ENCODE measurements around the gene PCDHA11. TPM values are rescaled to one million over a fixed set of nuclear protein-coding genes. Genes with fewer than 3 reads are reported as not detected.
"Not testable (repeated sequence)": the region's sequence is repeated elsewhere in the genome, so short reads cannot be mapped to it uniquely, and the experiment has no call there.

The PCDHA11 gene
- under 1 TPM in 3 of 4 donors, not detected in 1; 0.17 to 0.94 (median 0.34) TPM for total RNA-seq

- DNase-seq (ENCODE audit: low spot score in 2 of 2): no peak
- intact Hi-C loops (cut with DNase I; ENCODE audit: low total_unique reads): no loop called here
- H3K4me3 ChIP-seq (ENCODE audit: low read depth, poor library complexity, severe bottlenecking): no peak within 1 kb of the TSS
Observed at GRCh38 chr5:140868721-140869554, at the start of gene PCDHA11. Gene PCDHA11 (plus strand): TSS chr5:140868957. CDS start chr5:140869104, 147 bp downstream.

GRCh38 chr5:140821375-140822280 is 47.1 kb upstream of the PCDHA11 start, which contains the start of gene PCDHA5:
Gene PCDHA5 (plus strand): TSS chr5:140821613.
- DNase-seq (ENCODE audit: low spot score in 2 of 2): no peak
- no peak within 1 kb of the TSS for H3K4me3 ChIP-seq (ENCODE audit: low read depth, poor library complexity, severe bottlenecking)
- no peak for TF ChIP-seq CTCF (IDR thresholded peaks at IDR 0.05)
- no peak for TF ChIP-seq POLR2A (IDR thresholded peaks at IDR 0.05)
- intact Hi-C loops (cut with DNase I; ENCODE audit: low total_unique reads): no loop called here
- 33 to 35% methylated on average over 39 of the region's 39 CpGs for WGBS, 2 donors

More at GRCh38 chr5:140868721-140869554, at the start of gene PCDHA11:
- WGBS, 2 donors: 15 to 22% methylated on average over 41 of the region's 41 CpGs
- TF ChIP-seq POLR2A (IDR thresholded peaks at IDR 0.05): no peak
- TF ChIP-seq CTCF (IDR thresholded peaks at IDR 0.05): no peak

GRCh38 chr5:140822281-140822629 is 46.5 kb upstream of the PCDHA11 start:
- 25 to 26% methylated on average over 6 of the region's 6 CpGs for WGBS, 2 donors
- no peak overlapping the region for H3K4me3 ChIP-seq (ENCODE audit: low read depth, poor library complexity, severe bottlenecking)
- TF ChIP-seq CTCF (IDR thresholded peaks at IDR 0.05) (no peak), POLR2A (IDR thresholded peaks at IDR 0.05) (no peak)
- no peak for DNase-seq (ENCODE audit: low spot score in 2 of 2)
- intact Hi-C loops (cut with DNase I; ENCODE audit: low total_unique reads): no loop called here

- intact Hi-C loops (cut with DNase I; ENCODE audit: low total_unique reads); DNase-seq (ENCODE audit: low spot score in 2 of 2); H3K4me3 ChIP-seq (ENCODE audit: low read depth, poor library complexity, severe bottlenecking): not testable (repeated sequence)
- WGBS, 2 donors: 62 to 63% methylated on average over 38 to 47 of the region's 48 CpGs
Observed at GRCh38 chr5:140822969-140823368, 45.8 kb upstream of the PCDHA11 start.

- H3K4me3 ChIP-seq (ENCODE audit: low read depth, poor library complexity, severe bottlenecking): no peak overlapping the region
- no peak for DNase-seq (ENCODE audit: low spot score in 2 of 2)
- WGBS, 2 donors: 64 to 68% methylated on average over 5 to 32 of the region's 38 CpGs
- intact Hi-C loops (cut with DNase I; ENCODE audit: low total_unique reads): no loop called here
- TF ChIP-seq CTCF (IDR thresholded peaks at IDR 0.05) (no peak), POLR2A (IDR thresholded peaks at IDR 0.05) (no peak)
Observed at GRCh38 chr5:140823475-140823874, 45.3 kb upstream of the PCDHA11 start.

Measured in lower leg skin (tissue), 4 donors.